Right kidney (tissue), 1 donor: Measurements from ENCODE around the gene BLTP2.

Experiments used
- DNase-seq: peaks from one replicate; pipeline ENCODE4 v3.0.0-alpha.2; 2016

Gene BLTP2

DNA sequence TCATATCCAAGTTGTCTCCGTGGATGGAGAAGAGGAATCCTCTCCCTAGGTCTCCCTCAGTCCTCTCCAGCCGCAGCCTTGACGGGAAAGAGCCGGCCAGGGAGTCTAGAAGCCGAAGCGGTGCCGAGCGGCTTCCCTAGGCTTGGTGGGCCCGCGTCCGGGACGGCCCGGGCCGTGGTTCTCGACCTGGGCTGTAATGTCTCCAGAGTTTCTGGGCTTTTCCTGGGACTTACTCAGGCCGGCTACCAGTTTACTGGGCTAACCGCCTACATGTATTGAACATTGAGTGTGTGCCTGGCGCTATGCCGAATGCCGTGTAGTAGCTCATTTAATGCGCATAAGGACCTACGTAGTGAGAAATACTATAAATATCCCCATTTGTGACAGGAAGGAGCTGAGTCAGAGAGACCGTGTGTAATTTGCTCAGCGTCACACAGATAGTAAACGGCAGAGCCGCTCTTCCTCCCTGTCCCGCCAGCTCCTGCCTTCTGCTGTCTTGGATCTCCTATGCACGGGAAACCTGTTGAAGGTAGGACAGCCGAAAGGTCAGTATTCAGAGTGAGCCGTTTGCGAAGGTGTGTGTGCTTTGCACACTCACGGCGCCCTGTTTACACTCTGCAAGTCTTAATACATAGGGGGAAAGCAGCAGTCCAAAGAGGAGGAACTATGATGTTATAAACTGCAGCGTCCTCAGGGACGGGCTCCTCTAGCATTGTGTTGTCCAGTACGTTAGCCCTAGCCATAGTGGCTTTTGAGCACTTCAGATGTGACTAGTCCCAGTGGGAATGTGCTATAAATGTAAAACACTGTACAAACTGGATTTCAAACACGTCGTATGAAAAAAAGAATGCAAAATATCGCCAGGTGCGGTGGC lies 45.4 kb downstream of the BLTP2 start:
- no peak for DNase-seq

DNA sequence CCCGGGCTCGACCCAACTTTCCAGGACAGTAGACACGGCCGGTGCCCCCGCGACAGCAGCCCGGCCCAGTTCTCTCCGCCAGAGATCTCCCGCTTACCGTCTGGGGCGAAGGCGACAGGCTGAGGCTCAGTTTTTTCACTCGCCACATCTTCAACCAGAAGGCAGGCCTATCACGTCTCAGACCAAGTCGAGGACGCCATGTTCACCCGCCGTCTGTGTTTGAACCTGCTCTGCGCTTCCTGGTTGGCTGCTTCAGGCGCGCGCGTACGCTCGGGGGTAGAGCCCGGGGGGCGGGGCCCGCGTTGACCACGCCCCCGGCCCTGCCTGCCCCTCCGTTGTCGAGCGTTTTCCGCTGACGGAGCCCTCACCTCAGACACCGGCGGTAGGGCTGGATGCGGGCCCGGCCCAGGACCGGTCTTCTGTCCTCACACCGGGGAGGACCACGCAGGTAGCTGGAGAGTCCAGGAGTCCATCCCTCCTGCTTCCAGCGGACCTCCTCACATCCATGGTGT lies 46.1 kb downstream of the BLTP2 start, which contains the start of gene SPAG5:
Gene SPAG5, minus strand, starts transcription at position 227 of the 512 bp plus-strand sequence. Its CDS starts 79 bp downstream, at position 148.
- peak; percentile 96 for DNase-seq

- no peak for DNase-seq
Observed at GRCh38 chr17:28598389-28598788, 46.6 kb downstream of the BLTP2 start.

DNA sequence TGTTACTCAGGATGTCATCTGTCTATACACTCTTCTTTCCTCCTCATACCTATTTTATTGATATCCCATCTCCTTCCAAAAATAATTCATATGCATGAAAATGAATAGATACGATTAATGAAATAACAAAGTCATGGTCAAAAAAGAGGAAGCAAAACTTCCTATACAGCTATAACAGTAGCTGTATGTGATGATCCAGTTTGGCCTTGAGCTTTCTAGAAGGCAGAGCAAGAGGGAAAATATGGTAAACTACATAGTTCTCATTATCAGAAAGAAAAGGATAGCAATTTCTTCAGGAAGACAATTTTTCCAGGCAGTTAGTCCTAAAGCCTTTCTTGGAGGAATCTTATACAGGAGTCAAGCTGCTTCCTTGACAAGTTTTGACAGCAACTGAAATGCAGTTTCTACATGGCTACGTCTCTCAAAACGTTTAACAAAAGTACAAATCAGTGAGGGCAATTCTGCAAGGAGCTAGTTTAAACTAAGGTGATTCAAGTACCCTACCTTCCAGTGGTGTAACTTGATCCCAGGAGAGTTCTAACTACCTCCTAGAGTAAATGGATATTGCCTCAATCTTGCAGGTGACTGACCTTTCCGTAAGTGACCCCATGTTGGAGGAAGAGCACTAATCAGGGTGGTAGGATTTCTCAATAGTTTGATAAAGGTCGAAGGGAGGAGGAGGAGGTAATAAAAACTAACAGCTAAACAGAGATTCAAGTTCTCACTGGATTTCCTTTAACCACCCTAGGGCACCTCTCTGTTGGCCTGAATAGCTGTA lies 47.2 kb downstream of the BLTP2 start:
- no peak for DNase-seq
